ENCODE results near the gene COQ5. TPM values are rescaled to one million over a fixed set of nuclear protein-coding genes. Genes with fewer than 3 reads are reported as not detected.
A peak's percentile ranks its signal among the peaks of the same experiment; 100 is the strongest.
"Not testable (repeated sequence)": the region's sequence is repeated elsewhere in the genome, so short reads cannot be mapped to it uniquely, and the experiment has no call there.

The COQ5 gene
- total RNA-seq, 2 donors from 2014 or later: 17.2 to 21.8 TPM

- Mint-ChIP-seq H3K9me3 (no peaks in the 10 kb centered on the region), H3K4me1 (peaks cover 22% of the 10 kb centered on the region), H3K36me3 (ENCODE audit: low read depth) (peaks cover 74% of the 10 kb centered on the region), H3K27ac (peak overlapping the region; percentile 98), H3K27me3 (no peaks in the 10 kb centered on the region), H3K4me3 (peak overlapping the region; percentile 91)
- ATAC-seq (replicated peaks): no peak
These were observed 7.3 kb upstream of the COQ5 start for GRCh38 chr12:120536064-120536791.

- Mint-ChIP-seq H3K36me3 (ENCODE audit: low read depth) (peaks cover 61% of the 10 kb centered on the region), H3K4me3 (peak overlapping the region; percentile 91), H3K27me3 (no peaks in the 10 kb centered on the region), H3K4me1 (peaks cover 18% of the 10 kb centered on the region), H3K27ac (peak overlapping the region; percentile 98), H3K9me3 (no peaks in the 10 kb centered on the region)
- ATAC-seq (replicated peaks): peak; percentile 75
These were observed 6.0 kb upstream of the COQ5 start for GRCh38 chr12:120534703-120535655.

- H3K27me3 Mint-ChIP-seq: no peaks in the 10 kb centered on the region
- H3K36me3 Mint-ChIP-seq (ENCODE audit: low read depth): peaks cover 54% of the 10 kb centered on the region
- peak; percentile 74 for ATAC-seq (replicated peaks)
- peaks cover 16% of the 10 kb centered on the region for H3K4me1 Mint-ChIP-seq
- H3K27ac Mint-ChIP-seq: peak within 1 kb of the TSS; percentile 98
- peak within 1 kb of the TSS; percentile 91 for H3K4me3 Mint-ChIP-seq
- no peaks in the 10 kb centered on the region for H3K9me3 Mint-ChIP-seq
These were observed 5.3 kb upstream of the COQ5 start, which contains the start of gene RNF10 for GRCh38 chr12:120534203-120534702. TSS of gene RNF10 (plus strand) at chr12:120534356. CDS start at chr12:120534812, 456 bp downstream.

GRCh38 chr12:120532701-120533238, 3.8 kb upstream of the COQ5 start:
- Mint-ChIP-seq H3K27ac (no peak overlapping the region), H3K36me3 (ENCODE audit: low read depth) (peaks cover 45% of the 10 kb centered on the region), H3K4me3 (no peak overlapping the region), H3K9me3 (no peaks in the 10 kb centered on the region), H3K4me1 (peaks cover 6% of the 10 kb centered on the region), H3K27me3 (no peaks in the 10 kb centered on the region)
- no peak for ATAC-seq (replicated peaks)

GRCh38 chr12:120530418-120530761, 1.4 kb upstream of the COQ5 start:
- not testable (repeated sequence) for H3K27me3 Mint-ChIP-seq; H3K4me1 Mint-ChIP-seq; ATAC-seq (replicated peaks); H3K9me3 Mint-ChIP-seq
- Mint-ChIP-seq H3K4me3 (peak overlapping the region; percentile 100), H3K36me3 (ENCODE audit: low read depth) (peaks cover 21% of the 10 kb centered on the region), H3K27ac (peak overlapping the region; percentile 100)

GRCh38 chr12:120529641-120530417, 871 bp upstream of the COQ5 start:
- H3K36me3 Mint-ChIP-seq (ENCODE audit: low read depth): peaks cover 15% of the 10 kb centered on the region
- H3K9me3 Mint-ChIP-seq: no peaks in the 10 kb centered on the region
- peak overlapping the region; percentile 100 for H3K4me3 Mint-ChIP-seq
- peaks cover 9% of the 10 kb centered on the region for H3K4me1 Mint-ChIP-seq
- peak overlapping the region; percentile 100 for H3K27ac Mint-ChIP-seq
- no peaks in the 10 kb centered on the region for H3K27me3 Mint-ChIP-seq
- no peak for ATAC-seq (replicated peaks)

- Mint-ChIP-seq H3K4me1 (peaks cover 5% of the 10 kb centered on the region), H3K4me3 (no peak overlapping the region), H3K9me3 (no peaks in the 10 kb centered on the region), H3K36me3 (ENCODE audit: low read depth) (no peaks in the 10 kb centered on the region), H3K27ac (no peak overlapping the region), H3K27me3 (no peaks in the 10 kb centered on the region)
- ATAC-seq (replicated peaks): no peak
These were observed 6.4 kb downstream of the COQ5 start for GRCh38 chr12:120522568-120522967.

GRCh38 chr12:120519324-120519723, 9.6 kb downstream of the COQ5 start:
- not testable (repeated sequence) for H3K4me1 Mint-ChIP-seq; H3K4me3 Mint-ChIP-seq; H3K27me3 Mint-ChIP-seq; H3K27ac Mint-ChIP-seq; ATAC-seq (replicated peaks); H3K9me3 Mint-ChIP-seq
- peaks cover 18% of the 10 kb centered on the region for H3K36me3 Mint-ChIP-seq (ENCODE audit: low read depth)

- H3K36me3 Mint-ChIP-seq (ENCODE audit: low read depth): peaks cover 32% of the 10 kb centered on the region
- no peaks in the 10 kb centered on the region for H3K9me3 Mint-ChIP-seq
- no peak overlapping the region for H3K4me3 Mint-ChIP-seq
- no peak overlapping the region for H3K27ac Mint-ChIP-seq
- ATAC-seq (replicated peaks): no peak
- no peaks in the 10 kb centered on the region for H3K4me1 Mint-ChIP-seq
- no peaks in the 10 kb centered on the region for H3K27me3 Mint-ChIP-seq
These were observed 13.5 kb downstream of the COQ5 start for GRCh38 chr12:120515496-120515895.

GRCh38 chr12:120514002-120514401, 15.0 kb downstream of the COQ5 start:
- H3K36me3 Mint-ChIP-seq (ENCODE audit: low read depth): peaks cover 43% of the 10 kb centered on the region
- H3K9me3 Mint-ChIP-seq: no peaks in the 10 kb centered on the region
- H3K4me1 Mint-ChIP-seq: no peaks in the 10 kb centered on the region
- H3K4me3 Mint-ChIP-seq: no peak overlapping the region
- H3K27me3 Mint-ChIP-seq: no peaks in the 10 kb centered on the region
- no peak overlapping the region for H3K27ac Mint-ChIP-seq
- no peak for ATAC-seq (replicated peaks)

- H3K36me3 Mint-ChIP-seq (ENCODE audit: low read depth): peaks cover 38% of the 10 kb centered on the region
- no peak for ATAC-seq (replicated peaks)
- no peak overlapping the region for H3K4me3 Mint-ChIP-seq
- no peaks in the 10 kb centered on the region for H3K9me3 Mint-ChIP-seq
- H3K27me3 Mint-ChIP-seq: no peaks in the 10 kb centered on the region
- H3K4me1 Mint-ChIP-seq: no peaks in the 10 kb centered on the region
- no peak overlapping the region for H3K27ac Mint-ChIP-seq
These were observed 20.4 kb downstream of the COQ5 start for GRCh38 chr12:120508537-120508936.

GRCh38 chr12:120504587-120504986, 24.4 kb downstream of the COQ5 start:
- no peak for ATAC-seq (replicated peaks)
- Mint-ChIP-seq H3K4me3 (no peak overlapping the region), H3K27ac (no peak overlapping the region), H3K27me3 (no peaks in the 10 kb centered on the region), H3K9me3 (no peaks in the 10 kb centered on the region), H3K4me1 (peaks cover 4% of the 10 kb centered on the region), H3K36me3 (ENCODE audit: low read depth) (peaks cover 42% of the 10 kb centered on the region)

GRCh38 chr12:120500581-120500980, 28.4 kb downstream of the COQ5 start:
- Mint-ChIP-seq H3K4me1 (peaks cover 17% of the 10 kb centered on the region), H3K27ac (peak overlapping the region; percentile 64), H3K36me3 (ENCODE audit: low read depth) (peaks cover 52% of the 10 kb centered on the region), H3K27me3 (no peaks in the 10 kb centered on the region), H3K9me3 (no peaks in the 10 kb centered on the region), H3K4me3 (no peak overlapping the region)
- ATAC-seq (replicated peaks): no peak

Measured in activated T-helper 17 cell treated with anti-CD3 and anti-CD28 coated beads, Interleukin-2, amount 50 U/mL, for 72 hours (primary cell).